HFF-Myc (cell line): ENCODE measurements around the gene AGFG1.

Experiments
- DNase-seq: peaks from one replicate; pipeline ENCODE4 v3.0.0-alpha.2; 2011; ENCODE audit warnings: low read depth; ENCODE audit errors: extremely low read depth
- H3K4me3 ChIP-seq: replicated peaks from 2 replicates; pipeline ENCODE4 v1.5.1; 2011; ENCODE audit warnings: low read depth, mild to moderate bottlenecking, control low read depth, low read length
- CTCF ChIP-seq: IDR thresholded peaks from 2 replicates; pipeline ENCODE4 v1.5.1; 2012; ENCODE audit warnings: mild to moderate bottlenecking, low read depth, low read length, control low read depth; ENCODE audit errors: missing control alignments

AGFG1 gene

DNA sequence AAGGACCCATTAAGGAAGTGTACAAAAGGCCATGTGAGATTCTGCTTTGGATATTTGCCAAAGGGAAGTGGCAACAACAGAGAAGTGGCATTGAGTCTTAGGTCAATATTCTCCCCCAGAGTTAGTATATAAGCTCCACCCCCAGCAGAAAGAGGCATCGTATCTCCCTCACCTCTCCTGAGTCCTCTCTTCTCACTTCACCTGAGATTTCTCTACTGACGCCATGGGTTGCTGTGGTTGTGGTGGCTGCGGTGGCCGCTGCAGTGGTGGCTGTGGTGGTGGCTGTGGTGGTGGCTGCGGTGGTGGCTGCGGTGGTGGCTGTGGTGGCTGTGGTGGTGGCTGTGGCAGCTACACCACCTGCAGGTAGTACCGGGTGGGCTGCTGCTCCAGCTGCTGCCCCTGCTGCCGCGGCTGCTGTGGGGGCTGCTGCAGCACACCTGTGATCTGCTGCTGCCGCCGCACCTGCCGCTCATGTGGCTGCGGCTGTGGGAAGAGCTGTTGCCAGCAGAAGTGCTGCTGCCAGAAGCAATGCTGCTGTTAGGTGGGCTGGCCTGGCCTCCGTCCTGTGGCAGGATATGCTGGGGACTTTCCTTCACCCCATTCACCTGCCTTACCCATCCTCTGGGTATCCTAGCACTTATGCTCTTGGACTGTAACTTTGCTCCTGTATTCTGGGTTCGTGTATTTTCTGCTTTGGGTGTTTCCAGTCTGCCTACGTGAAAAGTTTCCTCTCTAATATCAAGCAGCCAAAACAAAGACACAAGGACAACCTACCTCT, 136.8 kb downstream of the AGFG1 start:
- DNase-seq = no peak
- no peak overlapping the region for H3K4me3 ChIP-seq
- TF ChIP-seq CTCF = no peak

- no peak for TF ChIP-seq CTCF
- H3K4me3 ChIP-seq = no peak overlapping the region
- DNase-seq = no peak
Measured at GRCh38 chr2:227610123-227610522, 138.2 kb downstream of the AGFG1 start.
